Thyroid gland (tissue), 4 donors: ENCODE data around the gene GOLGA3.

Experiments used
- CTCF ChIP-seq, 6 experiments: fragments of 200-600 bp in 3 of 6; fragments of 450-650 bp in 3 of 6; sonication (generic) in 3 of 6; IDR thresholded peaks; one replicate each; pipeline ENCODE4 v1.5.1; 2016 to 2019; ENCODE audit warnings: antibody characterized with exemption in 6 of 6, mild to moderate bottlenecking in 2 of 6, inconsistent platforms in 1 of 6, moderate library complexity in 1 of 6
- POLR2A ChIP-seq, 2 donors: fragments of 450-650 bp; IDR thresholded peaks; one replicate each; pipeline ENCODE4 v1.6.1; 2017; ENCODE audit warnings: antibody characterized with exemption in 2 of 2, mild to moderate bottlenecking in 2 of 2, moderate library complexity in 1 of 2

GRCh38 chr12:132850291-132850690 lies 21.6 kb upstream of the GOLGA3 start:
- TF ChIP-seq CTCF (IDR thresholded peaks at IDR 0.05) (no peak), POLR2A (IDR thresholded peaks at IDR 0.05) (no peak)
